Upper lobe of right lung (tissue), 1 donor: Measurements from ENCODE around the gene COL24A1. TPM values are rescaled to one million over a fixed set of nuclear protein-coding genes. Genes with fewer than 3 reads are reported as not detected.

Experiments
- ATAC-seq: fragments of 200-7000 bp; cut with Tn5 transposase; one replicate; pipeline ENCODE4 v1.9.1; 2020; ENCODE audit warnings: mild to moderate bottlenecking, moderate library complexity
- DNase-seq: peaks from one replicate; pipeline ENCODE4 v3.0.0-alpha.2; 2020
- H3K27ac ChIP-seq: fragments of 200-600 bp; one replicate; pipeline ENCODE4 v1.8.0; 2022
- H3K27me3 ChIP-seq: fragments of 200-600 bp; one replicate; pipeline ENCODE4 v1.8.0; 2022; ENCODE audit warnings: mild to moderate bottlenecking
- H3K36me3 ChIP-seq: fragments of 200-600 bp; one replicate; pipeline ENCODE4 v1.8.0; 2022
- H3K4me1 ChIP-seq: fragments of 200-600 bp; one replicate; pipeline ENCODE4 v1.8.0; 2022
- H3K4me3 ChIP-seq: fragments of 200-600 bp; one replicate; pipeline ENCODE4 v1.8.0; 2022; ENCODE audit warnings: mild to moderate bottlenecking
- H3K9me3 ChIP-seq: fragments of 200-600 bp; one replicate; pipeline ENCODE4 v1.8.0; 2022
- intact Hi-C: fragments of 100-400 bp; cut with DNase I; formaldehyde crosslinking; loops from one replicate; pipeline ENCODE4 v1.11.0; 2022
- total RNA-seq: library from RNA; stranded (reverse); fragmentation: NEBNext Ultra II Directional; extraction: Animal tissue kit (Norgen Biotek cat#: 25700); gene quantifications from one replicate; pipeline ENCODE4 v1.2.1, GENCODE V29; 2021
- TF ChIP-seq, protein P1 (sequence below): fragments of 200-600 bp; IDR thresholded peaks from one replicate; pipeline ENCODE4 v1.8.0; 2022; ENCODE audit warnings: antibody characterized with exemption
- donor health status: DM: no; HTN: yes; CAD: no; lungs with severe emphysema.

COL24A1 gene
- total RNA-seq, 1 donor from 2014 or later = 1.6 TPM

DNA sequence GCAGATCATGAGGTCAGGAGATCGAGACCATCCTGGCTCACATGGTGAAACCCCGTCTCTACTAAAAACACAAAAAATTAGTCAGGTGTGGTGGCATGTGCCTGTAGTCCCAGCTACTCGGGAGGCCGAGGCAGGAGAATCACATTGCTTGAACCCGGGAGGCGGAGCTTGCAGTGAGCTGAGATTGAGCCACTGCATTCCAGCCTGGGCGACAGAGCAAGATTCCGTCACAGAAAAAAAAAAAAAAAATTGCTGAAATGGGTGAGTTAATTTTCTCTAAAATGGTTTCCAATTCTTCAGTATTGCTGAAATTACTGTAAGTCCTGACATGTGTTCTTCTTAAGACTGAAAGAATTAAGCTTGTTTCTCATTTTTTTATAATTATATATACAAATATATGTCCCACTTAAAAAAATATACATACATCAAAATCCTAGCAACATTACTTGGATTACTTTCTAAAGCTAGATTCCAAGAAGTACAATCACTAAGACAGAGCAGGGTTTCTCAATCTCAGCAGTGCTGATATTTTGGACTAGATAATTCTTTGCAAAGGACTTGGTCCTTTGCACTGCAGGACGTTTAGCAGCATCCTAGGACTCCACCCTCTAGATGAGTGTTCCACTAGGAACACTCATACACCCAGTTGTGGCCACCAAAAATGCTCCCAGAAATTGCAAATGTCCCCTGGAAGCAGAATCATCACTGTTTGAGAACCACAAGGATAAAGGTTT is 473.1 kb downstream of the COL24A1 start:
- peaks cover 8% of the 10 kb centered on the region for H3K36me3 ChIP-seq
- H3K9me3 ChIP-seq = no peaks in the 10 kb centered on the region
- H3K27me3 ChIP-seq = no peaks in the 10 kb centered on the region
- ATAC-seq = no peak
- no peak overlapping the region for H3K27ac ChIP-seq
- intact Hi-C loops = no loop called here
- TF ChIP-seq, protein P1, sequence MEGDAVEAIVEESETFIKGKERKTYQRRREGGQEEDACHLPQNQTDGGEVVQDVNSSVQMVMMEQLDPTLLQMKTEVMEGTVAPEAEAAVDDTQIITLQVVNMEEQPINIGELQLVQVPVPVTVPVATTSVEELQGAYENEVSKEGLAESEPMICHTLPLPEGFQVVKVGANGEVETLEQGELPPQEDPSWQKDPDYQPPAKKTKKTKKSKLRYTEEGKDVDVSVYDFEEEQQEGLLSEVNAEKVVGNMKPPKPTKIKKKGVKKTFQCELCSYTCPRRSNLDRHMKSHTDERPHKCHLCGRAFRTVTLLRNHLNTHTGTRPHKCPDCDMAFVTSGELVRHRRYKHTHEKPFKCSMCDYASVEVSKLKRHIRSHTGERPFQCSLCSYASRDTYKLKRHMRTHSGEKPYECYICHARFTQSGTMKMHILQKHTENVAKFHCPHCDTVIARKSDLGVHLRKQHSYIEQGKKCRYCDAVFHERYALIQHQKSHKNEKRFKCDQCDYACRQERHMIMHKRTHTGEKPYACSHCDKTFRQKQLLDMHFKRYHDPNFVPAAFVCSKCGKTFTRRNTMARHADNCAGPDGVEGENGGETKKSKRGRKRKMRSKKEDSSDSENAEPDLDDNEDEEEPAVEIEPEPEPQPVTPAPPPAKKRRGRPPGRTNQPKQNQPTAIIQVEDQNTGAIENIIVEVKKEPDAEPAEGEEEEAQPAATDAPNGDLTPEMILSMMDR = no peak
- no peaks in the 10 kb centered on the region for H3K4me1 ChIP-seq
- no peak overlapping the region for H3K4me3 ChIP-seq
- no peak for DNase-seq

DNA sequence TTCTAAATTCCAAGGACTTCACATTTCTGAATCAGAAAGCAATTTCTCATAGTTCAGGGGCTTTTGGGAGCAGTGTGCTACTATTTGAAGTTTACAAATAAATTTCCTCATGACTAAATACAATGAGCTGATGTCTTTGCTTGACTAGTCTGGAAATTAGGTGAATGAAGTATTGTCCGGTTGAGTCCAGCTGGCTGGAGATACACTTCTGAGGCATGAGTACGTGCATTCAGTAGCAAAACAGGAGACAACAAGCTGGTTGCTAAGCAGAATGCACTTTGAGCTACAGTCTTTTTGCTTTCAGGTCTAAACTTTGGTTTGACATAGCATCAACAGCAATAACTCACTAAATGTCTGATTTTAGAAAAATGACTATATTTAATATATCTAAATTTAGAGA is 475.5 kb downstream of the COL24A1 start:
- Histone ChIP-seq H3K9me3 (no peaks in the 10 kb centered on the region), H3K27me3 (no peaks in the 10 kb centered on the region), H3K36me3 (peaks cover 30% of the 10 kb centered on the region), H3K27ac (no peak overlapping the region), H3K4me3 (no peak overlapping the region), H3K4me1 (no peaks in the 10 kb centered on the region)
- DNase-seq = no peak
- no peak for ATAC-seq
- TF ChIP-seq, protein P1 = no peak
- intact Hi-C loops = no loop called here

Other genes starting within 250 kb of the COL24A1 start
- 47.0 TPM for gene ODF2L, start 239.6 kb upstream of the COL24A1 start, total RNA-seq